Karpas-422 (cell line): Measurements from ENCODE around the gene MARCKS. TPM values are rescaled to one million over a fixed set of nuclear protein-coding genes. Genes with fewer than 3 reads are reported as not detected.
A peak's percentile ranks its signal among the peaks of the same experiment; 100 is the strongest.

Source experiments
- DNase-seq: peaks from one replicate; pipeline ENCODE4 v3.0.0-alpha.2; 2015
- H2AFZ ChIP-seq: fragments of 200-600 bp; sonication (generic); 2 replicates; pipeline ENCODE4 v1.6.1; 2014; ENCODE audit warnings: antibody characterized with exemption, low read length, mixed read lengths
- H3K27ac ChIP-seq: fragments of 200-600 bp; sonication (generic); 2 replicates; pipeline ENCODE4 v1.5.1; 2014; ENCODE audit warnings: mild to moderate bottlenecking, low read length, moderate library complexity
- H3K27me3 ChIP-seq: fragments of 200-600 bp; sonication (generic); 2 replicates; pipeline ENCODE4 v1.6.1; 2014; ENCODE audit warnings: low read length, mixed read lengths
- H3K36me3 ChIP-seq: fragments of 200-600 bp; sonication (generic); 2 replicates; pipeline ENCODE4 v1.6.1; 2014; ENCODE audit warnings: low read length, mixed read lengths; ENCODE audit not compliant: insufficient read depth
- H3K4me1 ChIP-seq: fragments of 200-600 bp; sonication (generic); 2 replicates; pipeline ENCODE4 v1.6.1; 2014; ENCODE audit warnings: mild to moderate bottlenecking, low read length, mixed read lengths
- H3K4me2 ChIP-seq: fragments of 200-600 bp; sonication (generic); 2 replicates; pipeline ENCODE4 v1.6.1; 2014; ENCODE audit warnings: low read length, low read depth, mild to moderate bottlenecking; ENCODE audit not compliant: poor library complexity, severe bottlenecking
- H3K4me3 ChIP-seq: fragments of 200-600 bp; sonication (generic); 2 replicates; pipeline ENCODE4 v1.5.1; 2014; ENCODE audit warnings: mild to moderate bottlenecking, antibody characterized with exemption, low read length, mixed read lengths
- H3K79me2 ChIP-seq: fragments of 200-600 bp; sonication (generic); 2 replicates; pipeline ENCODE4 v1.6.1; 2014; ENCODE audit warnings: mild to moderate bottlenecking, low read length, mixed read lengths
- H3K9ac ChIP-seq: fragments of 200-600 bp; sonication (generic); 2 replicates; pipeline ENCODE4 v1.6.0; 2014; ENCODE audit warnings: low read length
- H3K9me2 ChIP-seq: fragments of 200-600 bp; sonication (generic), shearing (Covaris generic); replicated peaks from 2 replicates; pipeline ENCODE4 v1.6.0; 2014; ENCODE audit warnings: mild to moderate bottlenecking, low read length, moderate library complexity; ENCODE audit not compliant: insufficient read depth
- H3K9me3 ChIP-seq: fragments of 300-700, 200-600 bp; sonication (generic); 2 replicates; pipeline ENCODE4 v1.6.1; 2014; ENCODE audit warnings: low read length, mixed read lengths
- H4K20me1 ChIP-seq: fragments of 200-600 bp; sonication (generic); 2 replicates; pipeline ENCODE4 v1.6.1; 2014; ENCODE audit warnings: mild to moderate bottlenecking, antibody characterized with exemption, low read length, low read depth; ENCODE audit not compliant: insufficient read depth
- total RNA-seq: library from RNA; depleted of rRNA; stranded (reverse); fragments of >200 nt; shearing (Covaris generic); gene quantifications from 2 replicates; pipeline ENCODE4 v1.2.3, GENCODE V29; 2014; ENCODE audit warnings: low replicate concordance; rRNA removed

Gene MARCKS
- total RNA-seq, result 2.2 and 2.8 TPM in 2 replicates

- H3K9me3 ChIP-seq, result no peaks in the 10 kb centered on the region
- no peaks in the 10 kb centered on the region for H4K20me1 ChIP-seq
- H3K36me3 ChIP-seq, result no peaks in the 10 kb centered on the region
- H3K4me3 ChIP-seq, result peak within 1 kb of the TSS; percentile 58
- H3K4me1 ChIP-seq, result peaks cover 36% of the 10 kb centered on the region
- no peak within 1 kb of the TSS for H3K27ac ChIP-seq
- peak within 1 kb of the TSS; percentile 72 for H3K4me2 ChIP-seq
- peak within 1 kb of the TSS; percentile 45 for H3K9ac ChIP-seq
- DNase-seq, result peak; percentile 70
- H3K79me2 ChIP-seq, result no peaks in the 10 kb centered on the region
- peak within 1 kb of the TSS; percentile 67 for H2AFZ ChIP-seq
- H3K9me2 ChIP-seq, result no peaks in the 10 kb centered on the region
- H3K27me3 ChIP-seq, result 0 out of 2 replicates have a peak, but pooled peaks cover 2% of the 10 kb centered on the region
Measured at GRCh38 chr6:113856625-113857555, at the start of gene MARCKS. TSS of gene MARCKS (plus strand) at chr6:113857345. CDS start at chr6:113857746, 401 bp downstream.

GRCh38 chr6:113809826-113810225 is 47.3 kb upstream of the MARCKS start:
- Histone ChIP-seq H3K9me2 (no peaks in the 10 kb centered on the region), H3K27me3 (no peaks in the 10 kb centered on the region), H3K4me2 (peak overlapping the region; percentile 31), H2AFZ (peak overlapping the region; percentile 78), H3K9ac (no peak overlapping the region), H3K36me3 (no peaks in the 10 kb centered on the region), H3K4me3 (0 out of 2 replicates have a peak overlapping the region, but pooled peaks have one; percentile 5), H4K20me1 (no peaks in the 10 kb centered on the region), H3K9me3 (no peaks in the 10 kb centered on the region), H3K27ac (peak overlapping the region; percentile 87), H3K4me1 (peaks cover 25% of the 10 kb centered on the region), H3K79me2 (no peaks in the 10 kb centered on the region)
- peak; percentile 85 for DNase-seq

- no peak overlapping the region for H3K9ac ChIP-seq
- H4K20me1 ChIP-seq, result no peaks in the 10 kb centered on the region
- H3K9me3 ChIP-seq, result no peaks in the 10 kb centered on the region
- DNase-seq, result no peak
- H3K4me2 ChIP-seq, result no peak overlapping the region
- H3K4me1 ChIP-seq, result peaks cover 19% of the 10 kb centered on the region
- H3K4me3 ChIP-seq, result no peak overlapping the region
- H3K79me2 ChIP-seq, result no peaks in the 10 kb centered on the region
- no peak overlapping the region for H3K27ac ChIP-seq
- H3K36me3 ChIP-seq, result no peaks in the 10 kb centered on the region
- H2AFZ ChIP-seq, result no peak overlapping the region
- no peaks in the 10 kb centered on the region for H3K9me2 ChIP-seq
- H3K27me3 ChIP-seq, result no peaks in the 10 kb centered on the region
Measured at GRCh38 chr6:113813142-113813541, 44.0 kb upstream of the MARCKS start.

GRCh38 chr6:113818578-113818977 is 38.6 kb upstream of the MARCKS start:
- DNase-seq, result no peak
- Histone ChIP-seq H3K9ac (no peak overlapping the region), H3K36me3 (no peaks in the 10 kb centered on the region), H3K4me2 (no peak overlapping the region), H3K4me3 (no peak overlapping the region), H3K27ac (no peak overlapping the region), H3K27me3 (no peaks in the 10 kb centered on the region), H3K9me2 (no peaks in the 10 kb centered on the region), H3K4me1 (no peaks in the 10 kb centered on the region; the same call in 1 of the 2 replicates), H3K9me3 (no peaks in the 10 kb centered on the region), H4K20me1 (no peaks in the 10 kb centered on the region), H3K79me2 (no peaks in the 10 kb centered on the region), H2AFZ (no peak overlapping the region)

GRCh38 chr6:113819169-113819830 is 37.8 kb upstream of the MARCKS start:
- H3K4me3 ChIP-seq, result no peak overlapping the region
- H2AFZ ChIP-seq, result no peak overlapping the region

GRCh38 chr6:113820761-113821160 is 36.4 kb upstream of the MARCKS start:
- no peaks in the 10 kb centered on the region for H3K79me2 ChIP-seq
- H3K9me2 ChIP-seq, result no peaks in the 10 kb centered on the region
- no peak overlapping the region for H3K27ac ChIP-seq
- DNase-seq, result no peak
- no peaks in the 10 kb centered on the region for H4K20me1 ChIP-seq
- H3K9me3 ChIP-seq, result no peaks in the 10 kb centered on the region
- no peaks in the 10 kb centered on the region for H3K36me3 ChIP-seq
- H3K4me2 ChIP-seq, result no peak overlapping the region
- no peaks in the 10 kb centered on the region for H3K27me3 ChIP-seq
- no peak overlapping the region for H3K4me3 ChIP-seq
- no peaks in the 10 kb centered on the region; the same call in 1 of the 2 replicates for H3K4me1 ChIP-seq
- no peak overlapping the region for H2AFZ ChIP-seq
- no peak overlapping the region for H3K9ac ChIP-seq

More at GRCh38 chr6:113819169-113819830, 37.8 kb upstream of the MARCKS start:
- no peaks in the 10 kb centered on the region for H3K27me3 ChIP-seq
- H4K20me1 ChIP-seq, result no peaks in the 10 kb centered on the region
- no peaks in the 10 kb centered on the region for H3K9me2 ChIP-seq
- no peaks in the 10 kb centered on the region for H3K9me3 ChIP-seq
- H3K79me2 ChIP-seq, result no peaks in the 10 kb centered on the region
- H3K36me3 ChIP-seq, result no peaks in the 10 kb centered on the region
- H3K4me2 ChIP-seq, result no peak overlapping the region
- H3K9ac ChIP-seq, result no peak overlapping the region
- H3K4me1 ChIP-seq, result no peaks in the 10 kb centered on the region; the same call in 1 of the 2 replicates
- H3K27ac ChIP-seq, result no peak overlapping the region
- no peak for DNase-seq

- H4K20me1 ChIP-seq, result no peaks in the 10 kb centered on the region
- H3K4me2 ChIP-seq, result no peak overlapping the region
- H3K4me3 ChIP-seq, result no peak overlapping the region
- H2AFZ ChIP-seq, result no peak overlapping the region
- H3K9me3 ChIP-seq, result no peaks in the 10 kb centered on the region
- H3K4me1 ChIP-seq, result no peaks in the 10 kb centered on the region; the same call in 1 of the 2 replicates
- no peaks in the 10 kb centered on the region for H3K79me2 ChIP-seq
- no peaks in the 10 kb centered on the region for H3K36me3 ChIP-seq
- no peaks in the 10 kb centered on the region for H3K9me2 ChIP-seq
- H3K27ac ChIP-seq, result no peak overlapping the region
- H3K27me3 ChIP-seq, result no peaks in the 10 kb centered on the region
- no peak overlapping the region for H3K9ac ChIP-seq
- no peak for DNase-seq
Measured at GRCh38 chr6:113821445-113821844, 35.7 kb upstream of the MARCKS start.

- Histone ChIP-seq H3K4me2 (no peak overlapping the region), H3K27me3 (no peaks in the 10 kb centered on the region), H3K36me3 (no peaks in the 10 kb centered on the region), H3K4me1 (no peaks in the 10 kb centered on the region), H2AFZ (no peak overlapping the region), H3K79me2 (no peaks in the 10 kb centered on the region), H3K4me3 (no peak overlapping the region), H4K20me1 (no peaks in the 10 kb centered on the region), H3K9me2 (no peaks in the 10 kb centered on the region), H3K9me3 (no peaks in the 10 kb centered on the region), H3K9ac (no peak overlapping the region), H3K27ac (no peak overlapping the region)
- DNase-seq, result no peak
Measured at GRCh38 chr6:113823916-113824315, 33.2 kb upstream of the MARCKS start.
